ENCODE data around the gene OR8A1.

DNA sequence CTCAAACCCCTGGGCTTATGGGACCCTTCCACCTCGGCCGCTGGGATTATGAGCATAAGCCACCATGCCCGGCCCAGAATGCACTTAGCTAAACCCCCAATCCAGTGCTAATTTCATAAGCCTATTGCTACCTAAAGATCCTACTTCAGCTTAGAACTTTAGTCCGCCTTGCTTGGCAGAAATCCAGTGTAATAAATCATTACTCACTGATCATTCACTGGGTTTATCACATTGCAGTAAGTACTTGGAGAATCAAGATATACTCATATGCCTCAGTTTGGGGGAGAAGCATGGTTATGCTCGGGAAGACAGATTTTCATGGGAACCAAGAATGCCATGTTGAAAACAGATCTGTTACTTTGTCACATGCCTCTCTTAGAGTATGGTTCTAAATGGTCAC, 49.1 kb downstream of the OR8A1 start:
- TF ChIP-seq, protein P1, sequence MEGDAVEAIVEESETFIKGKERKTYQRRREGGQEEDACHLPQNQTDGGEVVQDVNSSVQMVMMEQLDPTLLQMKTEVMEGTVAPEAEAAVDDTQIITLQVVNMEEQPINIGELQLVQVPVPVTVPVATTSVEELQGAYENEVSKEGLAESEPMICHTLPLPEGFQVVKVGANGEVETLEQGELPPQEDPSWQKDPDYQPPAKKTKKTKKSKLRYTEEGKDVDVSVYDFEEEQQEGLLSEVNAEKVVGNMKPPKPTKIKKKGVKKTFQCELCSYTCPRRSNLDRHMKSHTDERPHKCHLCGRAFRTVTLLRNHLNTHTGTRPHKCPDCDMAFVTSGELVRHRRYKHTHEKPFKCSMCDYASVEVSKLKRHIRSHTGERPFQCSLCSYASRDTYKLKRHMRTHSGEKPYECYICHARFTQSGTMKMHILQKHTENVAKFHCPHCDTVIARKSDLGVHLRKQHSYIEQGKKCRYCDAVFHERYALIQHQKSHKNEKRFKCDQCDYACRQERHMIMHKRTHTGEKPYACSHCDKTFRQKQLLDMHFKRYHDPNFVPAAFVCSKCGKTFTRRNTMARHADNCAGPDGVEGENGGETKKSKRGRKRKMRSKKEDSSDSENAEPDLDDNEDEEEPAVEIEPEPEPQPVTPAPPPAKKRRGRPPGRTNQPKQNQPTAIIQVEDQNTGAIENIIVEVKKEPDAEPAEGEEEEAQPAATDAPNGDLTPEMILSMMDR (IDR thresholded peaks at IDR 0.05 in 4 of 5, conservative IDR thresholded peaks at IDR 0.05 in 1 of 5): no peak
- no peak for TF ChIP-seq POLR2A (IDR thresholded peaks at IDR 0.05)
